Stimulated activated naive CD8-positive, alpha-beta T cell treated with anti-CD3 and anti-CD28 coated beads, Interleukin-15, Interleukin-2, amounts not matched to agents 100 ng/mL and 50 ng/mL, for 24 hours (primary cell): Measurements from ENCODE around the gene GAL3ST2.
"Not testable (repeated sequence)": the region's sequence is repeated elsewhere in the genome, so short reads cannot be mapped to it uniquely, and the experiment has no call there.

Source experiments
- H3K27ac Mint-ChIP-seq: one replicate; pipeline ENCODE4 v1.8.0; 2021; ENCODE audit warnings: mild to moderate bottlenecking, mixed read lengths
- H3K27me3 Mint-ChIP-seq: one replicate; pipeline ENCODE4 v1.8.0; 2021; ENCODE audit warnings: mixed read lengths
- H3K36me3 Mint-ChIP-seq: one replicate; pipeline ENCODE4 v1.8.0; 2021; ENCODE audit warnings: low read depth, mixed read lengths
- H3K4me1 Mint-ChIP-seq: one replicate; pipeline ENCODE4 v1.8.0; 2021; ENCODE audit warnings: low read depth, mixed read lengths
- H3K4me3 Mint-ChIP-seq: one replicate; pipeline ENCODE4 v1.8.0; 2021; ENCODE audit warnings: mild to moderate bottlenecking, mixed read lengths
- H3K9me3 Mint-ChIP-seq: one replicate; pipeline ENCODE4 v1.8.0; 2021; ENCODE audit warnings: mixed read lengths

GAL3ST2 gene

GRCh38 chr2:241754042-241754441, 22.6 kb upstream of the GAL3ST2 start:
- Mint-ChIP-seq H3K4me3 (no peak overlapping the region), H3K4me1 (no peaks in the 10 kb centered on the region), H3K27me3 (no peaks in the 10 kb centered on the region), H3K27ac (no peak overlapping the region), H3K36me3 (peaks cover 29% of the 10 kb centered on the region), H3K9me3 (no peaks in the 10 kb centered on the region)

DNA sequence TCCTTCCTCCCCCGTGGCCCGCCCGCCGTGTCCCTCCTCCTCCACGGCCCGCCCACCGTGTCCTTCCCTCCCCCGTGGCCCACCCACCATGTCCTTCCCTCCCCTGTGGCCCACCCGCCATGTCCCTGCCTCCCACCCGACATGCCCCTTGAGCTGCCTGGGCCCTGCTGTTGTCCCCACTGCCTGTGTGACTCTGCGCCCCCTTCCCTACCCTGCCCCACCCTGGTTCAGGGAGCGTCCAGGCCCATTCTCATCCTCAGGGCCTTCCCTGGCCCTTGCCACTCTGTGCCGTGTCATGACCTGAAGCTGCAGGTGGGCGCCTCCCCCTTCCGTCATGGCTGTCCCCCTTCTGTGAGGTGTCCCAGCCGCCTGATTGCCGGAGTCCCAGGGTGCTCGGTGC, 21.5 kb upstream of the GAL3ST2 start:
- H3K4me3 Mint-ChIP-seq: no peak overlapping the region
- H3K9me3 Mint-ChIP-seq: no peaks in the 10 kb centered on the region
- no peaks in the 10 kb centered on the region for H3K27me3 Mint-ChIP-seq
- H3K36me3 Mint-ChIP-seq: peaks cover 29% of the 10 kb centered on the region
- no peaks in the 10 kb centered on the region for H3K4me1 Mint-ChIP-seq
- H3K27ac Mint-ChIP-seq: no peak overlapping the region

- Mint-ChIP-seq H3K27ac (no peak overlapping the region), H3K27me3 (no peaks in the 10 kb centered on the region), H3K9me3 (no peaks in the 10 kb centered on the region), H3K36me3 (peaks cover 32% of the 10 kb centered on the region), H3K4me1 (no peaks in the 10 kb centered on the region), H3K4me3 (no peak overlapping the region)
Observed at GRCh38 chr2:241755777-241756176, 20.8 kb upstream of the GAL3ST2 start.

- peaks cover 19% of the 10 kb centered on the region for H3K4me1 Mint-ChIP-seq
Observed at GRCh38 chr2:241759067-241759807, 17.4 kb upstream of the GAL3ST2 start.

DNA sequence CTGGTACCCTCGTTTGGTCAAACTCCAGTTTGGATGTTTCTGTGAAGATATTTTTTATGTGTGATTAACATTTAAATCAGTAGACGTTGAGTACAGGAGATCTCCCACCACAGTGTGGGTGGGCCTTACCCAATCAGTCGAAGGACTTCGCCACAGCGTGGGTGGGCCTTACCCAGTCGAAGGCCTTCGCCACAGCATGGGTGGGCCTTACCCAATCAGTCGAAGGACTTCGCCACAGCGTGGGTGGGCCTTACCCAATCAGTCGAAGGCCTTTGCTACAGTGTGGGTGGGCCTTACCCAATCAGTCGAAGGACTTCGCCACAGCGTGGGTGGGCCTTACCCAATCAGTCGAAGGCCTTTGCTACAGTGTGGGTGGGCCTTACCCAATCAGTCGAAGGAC, 16.7 kb upstream of the GAL3ST2 start:
- H3K4me3 Mint-ChIP-seq, H3K27ac Mint-ChIP-seq, H3K9me3 Mint-ChIP-seq, H3K27me3 Mint-ChIP-seq: not testable (repeated sequence)
- Mint-ChIP-seq H3K4me1 (peaks cover 24% of the 10 kb centered on the region), H3K36me3 (peaks cover 39% of the 10 kb centered on the region)

More at GRCh38 chr2:241759067-241759807, 17.4 kb upstream of the GAL3ST2 start:
- H3K9me3 Mint-ChIP-seq: no peaks in the 10 kb centered on the region
- no peaks in the 10 kb centered on the region for H3K27me3 Mint-ChIP-seq
- H3K27ac Mint-ChIP-seq: peak overlapping the region; percentile 34
- H3K36me3 Mint-ChIP-seq: peaks cover 39% of the 10 kb centered on the region
- H3K4me3 Mint-ChIP-seq: no peak overlapping the region

DNA sequence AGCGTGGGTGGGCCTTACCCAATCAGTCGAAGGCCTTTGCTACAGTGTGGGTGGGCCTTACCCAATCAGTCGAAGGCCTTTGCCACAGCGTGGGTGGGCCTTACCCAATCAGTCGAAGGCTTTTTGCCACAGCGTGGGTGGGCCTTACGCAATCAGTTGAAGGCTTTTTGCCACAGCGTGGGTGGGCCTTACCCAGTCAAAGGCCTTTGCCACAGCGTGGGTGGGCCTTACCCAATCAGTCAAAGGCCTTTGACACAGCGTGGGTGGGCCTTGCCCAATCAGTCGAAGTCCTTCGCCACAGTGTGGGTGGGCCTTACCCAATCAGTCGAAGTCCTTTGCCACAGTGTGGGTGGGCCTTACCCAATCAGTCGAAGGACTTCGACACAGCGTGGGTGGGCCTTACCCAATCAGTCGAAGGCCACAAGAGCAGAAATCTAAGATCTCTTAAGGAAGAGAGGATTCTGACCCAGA, 16.3 kb upstream of the GAL3ST2 start:
- Mint-ChIP-seq H3K9me3 (no peaks in the 10 kb centered on the region), H3K27me3 (no peaks in the 10 kb centered on the region), H3K4me3 (no peak overlapping the region), H3K4me1 (peaks cover 24% of the 10 kb centered on the region), H3K36me3 (peaks cover 39% of the 10 kb centered on the region), H3K27ac (no peak overlapping the region)

GRCh38 chr2:241762321-241762932, 14.2 kb upstream of the GAL3ST2 start:
- Mint-ChIP-seq H3K4me1 (peaks cover 24% of the 10 kb centered on the region), H3K36me3 (peaks cover 34% of the 10 kb centered on the region), H3K4me3 (peak overlapping the region; percentile 46), H3K9me3 (no peaks in the 10 kb centered on the region), H3K27me3 (no peaks in the 10 kb centered on the region), H3K27ac (peak overlapping the region; percentile 71)

GRCh38 chr2:241762933-241763369, 13.7 kb upstream of the GAL3ST2 start:
- H3K27ac Mint-ChIP-seq: peak overlapping the region; percentile 71
- H3K27me3 Mint-ChIP-seq: no peaks in the 10 kb centered on the region
- H3K4me1 Mint-ChIP-seq: peaks cover 24% of the 10 kb centered on the region
- H3K36me3 Mint-ChIP-seq: peaks cover 32% of the 10 kb centered on the region
- no peaks in the 10 kb centered on the region for H3K9me3 Mint-ChIP-seq
- H3K4me3 Mint-ChIP-seq: peak overlapping the region; percentile 46

- Mint-ChIP-seq H3K9me3 (no peaks in the 10 kb centered on the region), H3K36me3 (peaks cover 27% of the 10 kb centered on the region), H3K27me3 (no peaks in the 10 kb centered on the region), H3K27ac (peak overlapping the region; percentile 71), H3K4me1 (peaks cover 24% of the 10 kb centered on the region), H3K4me3 (peak overlapping the region; percentile 46)
Observed at GRCh38 chr2:241763551-241764274, 12.9 kb upstream of the GAL3ST2 start.

DNA sequence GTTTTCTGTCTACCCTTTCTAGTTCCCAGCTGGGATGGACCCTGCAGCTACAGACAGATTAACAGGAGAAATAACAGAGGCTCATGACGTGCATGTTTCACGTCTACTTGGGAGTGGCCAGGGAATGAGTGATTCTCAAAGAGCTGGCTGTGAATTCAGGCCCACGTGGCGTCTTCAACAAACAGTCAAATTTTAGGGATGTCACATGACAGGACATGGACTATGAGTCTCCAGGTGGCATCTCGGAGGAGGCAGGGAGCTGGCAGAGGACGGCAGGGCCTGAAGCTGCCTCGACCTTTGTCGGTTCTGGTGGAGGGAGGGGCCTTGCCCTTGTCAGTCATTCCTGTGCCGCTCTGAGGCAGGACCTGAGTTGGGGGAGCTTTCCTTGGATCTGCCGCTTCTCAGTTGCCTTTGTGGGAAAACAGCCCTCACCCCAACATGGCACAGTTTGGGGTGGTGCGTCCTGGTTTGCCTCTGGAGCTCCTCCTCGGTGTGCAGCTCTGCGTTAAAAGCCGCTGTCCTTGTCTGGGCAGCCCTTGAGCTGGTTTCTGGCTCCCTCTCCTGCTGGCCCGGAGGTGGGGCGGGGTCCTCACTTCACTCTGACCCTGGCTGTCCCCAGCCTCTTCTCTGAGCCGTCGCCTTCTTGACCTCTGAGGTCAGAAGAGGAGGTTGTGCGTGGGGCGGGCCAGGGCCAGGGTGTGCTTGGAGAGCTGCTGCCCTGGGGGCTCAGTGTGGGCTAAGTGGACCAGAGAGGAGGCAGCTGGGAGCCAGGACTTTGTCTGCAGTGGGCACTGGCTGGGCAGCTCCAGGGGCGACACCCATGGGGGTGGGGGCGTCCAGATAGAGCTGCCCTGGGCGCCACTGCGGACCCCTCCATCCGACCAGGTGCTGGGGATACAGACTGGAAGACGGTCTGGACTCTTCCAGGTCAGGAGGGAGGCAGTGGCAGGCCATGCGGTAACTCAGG, 12.1 kb upstream of the GAL3ST2 start:
- H3K36me3 Mint-ChIP-seq: peaks cover 18% of the 10 kb centered on the region
- no peak overlapping the region for H3K27ac Mint-ChIP-seq
- no peak overlapping the region for H3K4me3 Mint-ChIP-seq
- H3K9me3 Mint-ChIP-seq: no peaks in the 10 kb centered on the region
- H3K27me3 Mint-ChIP-seq: no peaks in the 10 kb centered on the region
- H3K4me1 Mint-ChIP-seq: peaks cover 24% of the 10 kb centered on the region

- Mint-ChIP-seq H3K9me3 (no peaks in the 10 kb centered on the region), H3K27ac (no peak overlapping the region), H3K27me3 (no peaks in the 10 kb centered on the region), H3K4me1 (peaks cover 25% of the 10 kb centered on the region), H3K36me3 (peaks cover 3% of the 10 kb centered on the region), H3K4me3 (no peak overlapping the region)
Observed at GRCh38 chr2:241767464-241768250, 9.0 kb upstream of the GAL3ST2 start.

GRCh38 chr2:241768251-241768711, 8.3 kb upstream of the GAL3ST2 start:
- H3K27ac Mint-ChIP-seq: no peak overlapping the region
- H3K4me3 Mint-ChIP-seq: no peak overlapping the region
- no peaks in the 10 kb centered on the region for H3K9me3 Mint-ChIP-seq
- H3K36me3 Mint-ChIP-seq: no peaks in the 10 kb centered on the region
- H3K27me3 Mint-ChIP-seq: no peaks in the 10 kb centered on the region
- peaks cover 19% of the 10 kb centered on the region for H3K4me1 Mint-ChIP-seq

- H3K9me3 Mint-ChIP-seq: no peaks in the 10 kb centered on the region
- no peaks in the 10 kb centered on the region for H3K36me3 Mint-ChIP-seq
- H3K4me1 Mint-ChIP-seq: peaks cover 13% of the 10 kb centered on the region
- no peaks in the 10 kb centered on the region for H3K27me3 Mint-ChIP-seq
- H3K4me3 Mint-ChIP-seq: no peak overlapping the region
- no peak overlapping the region for H3K27ac Mint-ChIP-seq
Observed at GRCh38 chr2:241768850-241769249, 7.8 kb upstream of the GAL3ST2 start.

GRCh38 chr2:241769819-241770184, 6.8 kb upstream of the GAL3ST2 start:
- no peak overlapping the region for H3K4me3 Mint-ChIP-seq
- H3K36me3 Mint-ChIP-seq: no peaks in the 10 kb centered on the region
- H3K27me3 Mint-ChIP-seq: no peaks in the 10 kb centered on the region
- no peaks in the 10 kb centered on the region for H3K9me3 Mint-ChIP-seq
- no peak overlapping the region for H3K27ac Mint-ChIP-seq
- H3K4me1 Mint-ChIP-seq: peaks cover 7% of the 10 kb centered on the region
